Activated gamma-delta T cell (primary cell): ENCODE data around the gene MGLL.

Experiments used
- DNase-seq: peaks from one replicate; lab custom pipeline; 2025; lab: John Stamatoyannopoulos, UW
- total RNA-seq, 2 donors: gene quantifications; one replicate each; lab custom pipeline; 2026; lab: John Stamatoyannopoulos, UW

The MGLL gene
- total RNA-seq: 11.3 to 37.7 reads per million in 2 donors

GRCh38 chr3:127822041-127822681 lies at the start of gene MGLL:
MGLL (minus strand) TSS chr3:127822515; CDS start chr3:127822318, 197 bp downstream.
- DNase-seq: no peak

- no peak for DNase-seq
Observed at GRCh38 chr3:127870156-127870555, 47.8 kb upstream of the MGLL start.

- no peak for DNase-seq
Observed at GRCh38 chr3:127867986-127868385, 45.7 kb upstream of the MGLL start.

- DNase-seq: no peak
Observed at GRCh38 chr3:127867412-127867811, 45.1 kb upstream of the MGLL start.

GRCh38 chr3:127865941-127866340 lies 43.6 kb upstream of the MGLL start:
- DNase-seq: no peak

GRCh38 chr3:127860211-127860696 lies 37.9 kb upstream of the MGLL start:
- DNase-seq: no peak

GRCh38 chr3:127859730-127860129 lies 37.4 kb upstream of the MGLL start:
- DNase-seq: no peak

- DNase-seq: no peak
Observed at GRCh38 chr3:127858937-127859336, 36.6 kb upstream of the MGLL start.

GRCh38 chr3:127858521-127858920 lies 36.2 kb upstream of the MGLL start:
- no peak for DNase-seq

- no peak for DNase-seq
Observed at GRCh38 chr3:127857333-127857732, 35.0 kb upstream of the MGLL start.

- no peak for DNase-seq
Observed at GRCh38 chr3:127856801-127857200, 34.5 kb upstream of the MGLL start.

- no peak for DNase-seq
Observed at GRCh38 chr3:127855246-127855645, 32.9 kb upstream of the MGLL start.

- DNase-seq: no peak
Observed at GRCh38 chr3:127853681-127854080, 31.4 kb upstream of the MGLL start.

- DNase-seq: no peak
Observed at GRCh38 chr3:127851899-127852298, 29.6 kb upstream of the MGLL start.

GRCh38 chr3:127849368-127849767 lies 27.1 kb upstream of the MGLL start:
- no peak for DNase-seq

- DNase-seq: no peak
Observed at GRCh38 chr3:127848131-127849129, 26.1 kb upstream of the MGLL start.

- no peak for DNase-seq
Observed at GRCh38 chr3:127847236-127847720, 25.0 kb upstream of the MGLL start.

GRCh38 chr3:127846576-127846975 lies 24.3 kb upstream of the MGLL start:
- DNase-seq: no peak

- no peak for DNase-seq
Observed at GRCh38 chr3:127844326-127844942, 22.1 kb upstream of the MGLL start.

GRCh38 chr3:127840671-127841070 lies 18.4 kb upstream of the MGLL start:
- no peak for DNase-seq

GRCh38 chr3:127839099-127839498 lies 16.8 kb upstream of the MGLL start:
- DNase-seq: no peak
